NAMALWA (cell line): ENCODE measurements around the gene ZFAND2B.

Experiments used
- DNase-seq: peaks from one replicate; pipeline ENCODE4 v3.0.0-alpha.2; 2015; ENCODE audit warnings: low spot score

ZFAND2B gene, protein sequence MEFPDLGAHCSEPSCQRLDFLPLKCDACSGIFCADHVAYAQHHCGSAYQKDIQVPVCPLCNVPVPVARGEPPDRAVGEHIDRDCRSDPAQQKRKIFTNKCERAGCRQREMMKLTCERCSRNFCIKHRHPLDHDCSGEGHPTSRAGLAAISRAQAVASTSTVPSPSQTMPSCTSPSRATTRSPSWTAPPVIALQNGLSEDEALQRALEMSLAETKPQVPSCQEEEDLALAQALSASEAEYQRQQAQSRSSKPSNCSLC

DNA sequence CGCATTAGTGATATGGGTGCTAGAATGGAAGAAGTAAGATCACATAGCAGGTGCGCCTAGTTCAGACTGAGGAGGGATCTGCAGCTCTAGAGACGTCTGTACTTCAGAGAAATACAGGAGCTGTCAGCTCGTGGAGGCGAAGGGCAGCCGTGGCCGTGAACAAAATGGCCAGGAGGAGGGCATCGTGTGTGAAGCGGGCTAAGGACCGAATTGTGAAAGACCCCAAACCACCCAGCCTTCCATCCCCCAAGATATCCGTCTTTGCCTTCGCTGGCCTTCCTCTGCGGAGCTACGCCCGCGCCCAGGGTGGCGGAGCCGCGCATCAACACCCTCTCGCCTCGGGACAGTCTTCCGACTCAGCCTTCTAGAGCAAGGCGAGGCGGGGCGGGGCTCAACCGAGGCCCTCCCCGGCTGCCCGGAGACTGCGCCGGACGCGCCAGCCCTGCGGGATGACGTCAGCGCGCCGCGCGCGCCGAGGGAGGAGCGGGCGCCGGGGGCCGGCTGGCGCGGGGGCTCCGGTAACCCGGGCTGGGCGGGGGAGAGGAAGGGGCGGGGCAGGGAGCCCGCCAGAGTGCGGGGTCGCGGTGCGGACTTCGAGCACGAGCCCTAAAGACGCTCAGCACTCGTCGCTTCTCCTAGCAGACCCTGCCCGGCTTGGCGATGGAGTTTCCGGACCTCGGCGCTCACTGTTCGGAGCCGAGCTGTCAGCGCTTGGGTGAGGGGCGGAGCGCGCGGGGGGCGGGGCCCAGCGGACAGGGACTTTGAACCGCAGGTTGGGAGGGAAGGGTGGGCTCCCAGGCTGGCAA is at the start of gene ZFAND2B:
TSS of gene ZFAND2B (plus strand) at position 455 of the 806 bp plus-strand sequence. CDS start at position 661, 206 bp downstream.
- DNase-seq: peak; percentile 96

DNA sequence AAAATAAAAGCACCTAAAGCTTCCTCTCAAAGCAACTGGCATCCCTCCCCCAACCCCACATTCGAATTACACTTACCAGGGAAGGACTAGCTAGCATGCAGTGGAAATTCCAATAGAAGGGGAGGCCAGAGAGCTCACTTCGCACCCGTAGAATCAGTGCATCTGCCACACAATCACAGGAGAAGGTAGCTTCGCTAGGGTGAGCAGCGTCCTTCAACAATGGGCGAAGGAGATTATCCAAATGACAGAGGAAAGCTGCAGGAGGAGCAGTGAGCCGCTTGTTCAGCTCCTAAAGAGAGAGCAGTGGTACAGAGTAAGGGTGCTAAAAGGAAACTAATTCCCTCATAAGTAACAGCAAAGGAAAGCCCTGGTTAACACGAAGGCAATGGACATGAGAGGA is 49.2 kb upstream of the ZFAND2B start:
- DNase-seq: no peak

DNA sequence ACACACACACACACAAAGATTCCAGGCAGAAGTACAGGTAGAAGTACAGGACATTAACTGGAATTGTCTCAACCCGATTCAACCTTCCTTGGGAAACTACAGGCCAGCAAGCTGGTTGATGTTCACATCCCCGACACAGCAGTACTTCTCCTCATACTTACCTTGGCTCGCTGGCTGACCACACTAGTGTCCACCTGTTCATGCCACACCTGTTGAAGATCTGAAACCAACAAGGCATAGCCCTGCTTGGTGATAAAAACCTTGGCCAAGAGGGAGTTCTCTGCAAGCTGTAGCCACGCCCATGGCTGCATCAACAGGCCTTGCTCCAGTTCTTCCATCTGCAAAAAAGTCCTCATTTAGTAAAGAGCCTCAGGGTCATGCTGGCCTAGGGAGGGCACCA is 48.6 kb upstream of the ZFAND2B start:
- DNase-seq: no peak

DNA sequence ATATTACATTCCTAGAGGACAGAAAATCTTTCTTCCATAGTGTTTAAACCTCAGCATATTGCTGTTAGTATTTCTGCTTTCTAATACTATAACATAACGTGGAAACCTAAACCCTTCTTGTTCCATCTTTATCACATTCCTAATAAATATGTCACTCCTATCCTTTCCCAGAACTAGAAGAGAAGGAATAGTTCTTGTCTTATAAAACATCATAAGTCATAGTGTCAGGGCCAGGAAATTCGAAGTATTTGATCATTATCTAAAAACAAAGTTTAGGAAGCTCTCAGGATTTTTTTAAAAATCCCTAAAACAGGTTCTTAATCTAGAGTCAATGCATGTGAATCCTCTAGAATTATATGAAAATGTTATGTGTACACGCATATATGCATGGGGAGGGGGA is 48.0 kb upstream of the ZFAND2B start:
- no peak for DNase-seq

DNA sequence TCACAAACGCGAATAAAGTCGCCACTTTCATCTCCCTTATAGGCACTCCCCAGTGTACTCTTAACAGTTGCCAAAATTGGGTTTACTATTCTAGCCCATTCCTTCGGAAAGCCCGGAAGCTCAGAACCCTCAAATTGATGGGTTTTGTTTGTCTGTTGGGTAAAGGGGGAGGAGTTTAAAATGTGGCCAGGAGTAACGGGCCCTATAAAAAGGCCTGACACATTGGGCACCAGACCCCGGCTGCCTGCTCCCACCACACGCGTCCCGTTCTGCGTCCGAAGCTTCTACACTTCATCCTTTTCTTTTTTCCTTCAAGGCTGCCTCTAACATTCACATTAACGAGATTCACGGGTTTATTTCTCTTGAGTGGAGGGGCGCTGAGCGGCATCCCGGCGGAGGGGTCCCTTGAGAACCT is 46.8 kb upstream of the ZFAND2B start:
- DNase-seq: no peak

DNA sequence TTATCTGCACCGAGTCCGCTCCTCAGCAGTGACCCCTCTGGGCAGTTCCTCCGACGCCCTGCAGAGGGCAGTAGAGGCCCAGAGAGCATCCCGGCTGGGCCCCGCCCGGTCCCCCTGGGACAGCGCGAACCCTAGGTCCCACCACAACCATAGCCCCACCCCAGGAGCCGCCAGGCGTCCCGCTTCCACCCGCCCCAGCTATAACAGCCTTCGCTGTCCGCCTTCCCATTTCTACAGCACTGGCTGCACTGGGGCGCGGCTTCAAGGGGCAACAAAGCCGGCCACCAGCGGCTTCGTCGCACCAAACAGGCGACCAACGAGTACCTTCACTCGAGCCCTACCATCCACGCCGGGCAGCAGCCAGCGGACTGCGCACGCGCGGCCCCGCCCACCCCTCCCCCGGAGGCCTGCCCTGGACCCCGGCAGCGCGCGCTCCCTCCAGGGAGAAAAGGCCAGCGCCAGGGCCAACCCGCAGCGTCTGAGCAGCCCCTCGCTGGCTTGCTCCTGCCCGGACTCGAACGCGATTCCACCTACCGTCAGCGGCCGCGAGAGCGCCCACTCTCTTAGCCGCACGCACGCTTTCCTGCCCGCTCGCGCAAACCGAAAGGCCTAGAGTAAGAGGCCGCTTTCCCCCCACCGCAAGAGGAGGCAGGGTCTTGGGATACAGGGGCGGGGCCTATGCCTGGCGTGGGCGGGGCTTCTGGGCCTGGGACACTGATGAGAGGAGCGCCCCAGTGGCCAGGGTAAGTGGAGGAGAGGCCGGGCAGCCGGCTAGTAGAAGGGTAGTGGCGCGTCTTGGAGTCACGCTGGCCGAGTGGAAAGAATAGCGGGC is 46.2 kb upstream of the ZFAND2B start, which contains the start of gene NHEJ1:
TSS of gene NHEJ1 (minus strand) at position 630 of the 832 bp plus-strand sequence. CDS start 2,453 bp downstream, outside the sequence.
- DNase-seq: peak; percentile 94

DNA sequence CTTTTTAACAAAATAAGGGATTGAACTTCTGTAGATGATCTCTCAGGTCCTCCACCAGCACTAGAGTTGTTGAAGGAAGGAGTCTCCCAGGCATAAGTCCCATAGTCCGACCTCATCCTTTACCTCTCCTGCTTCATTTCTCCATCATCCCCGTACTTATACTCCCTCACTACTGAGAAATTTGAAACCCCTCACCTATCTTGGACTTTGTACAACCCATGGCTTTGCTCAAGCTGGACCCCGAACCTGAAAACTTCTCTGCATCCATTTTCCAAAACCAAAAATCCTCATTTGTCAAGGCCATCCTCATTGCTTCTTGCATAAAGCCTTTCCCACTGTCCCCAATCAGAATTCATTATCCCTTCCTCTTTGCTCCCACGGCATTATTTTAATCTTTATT is 45.5 kb upstream of the ZFAND2B start:
- no peak for DNase-seq

DNA sequence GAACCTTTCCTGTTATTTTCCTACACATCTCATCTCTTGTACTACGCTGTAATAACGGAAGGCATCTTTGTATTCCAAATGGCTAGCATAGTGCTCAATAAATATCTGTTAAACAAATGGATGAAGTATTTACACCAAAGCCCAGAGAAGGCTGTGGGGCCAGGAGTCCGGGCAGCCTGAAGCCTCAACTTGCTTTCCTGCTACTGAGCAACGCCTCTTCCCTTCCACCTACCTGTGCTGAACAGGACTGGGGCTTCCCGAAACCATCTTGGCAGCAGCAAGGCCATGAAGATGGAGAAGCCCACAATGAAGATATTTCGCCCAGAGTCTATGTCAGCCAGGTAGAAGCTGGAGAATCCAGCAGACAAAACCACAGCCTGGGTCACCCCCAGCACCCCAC is 43.4 kb upstream of the ZFAND2B start:
- no peak for DNase-seq

DNA sequence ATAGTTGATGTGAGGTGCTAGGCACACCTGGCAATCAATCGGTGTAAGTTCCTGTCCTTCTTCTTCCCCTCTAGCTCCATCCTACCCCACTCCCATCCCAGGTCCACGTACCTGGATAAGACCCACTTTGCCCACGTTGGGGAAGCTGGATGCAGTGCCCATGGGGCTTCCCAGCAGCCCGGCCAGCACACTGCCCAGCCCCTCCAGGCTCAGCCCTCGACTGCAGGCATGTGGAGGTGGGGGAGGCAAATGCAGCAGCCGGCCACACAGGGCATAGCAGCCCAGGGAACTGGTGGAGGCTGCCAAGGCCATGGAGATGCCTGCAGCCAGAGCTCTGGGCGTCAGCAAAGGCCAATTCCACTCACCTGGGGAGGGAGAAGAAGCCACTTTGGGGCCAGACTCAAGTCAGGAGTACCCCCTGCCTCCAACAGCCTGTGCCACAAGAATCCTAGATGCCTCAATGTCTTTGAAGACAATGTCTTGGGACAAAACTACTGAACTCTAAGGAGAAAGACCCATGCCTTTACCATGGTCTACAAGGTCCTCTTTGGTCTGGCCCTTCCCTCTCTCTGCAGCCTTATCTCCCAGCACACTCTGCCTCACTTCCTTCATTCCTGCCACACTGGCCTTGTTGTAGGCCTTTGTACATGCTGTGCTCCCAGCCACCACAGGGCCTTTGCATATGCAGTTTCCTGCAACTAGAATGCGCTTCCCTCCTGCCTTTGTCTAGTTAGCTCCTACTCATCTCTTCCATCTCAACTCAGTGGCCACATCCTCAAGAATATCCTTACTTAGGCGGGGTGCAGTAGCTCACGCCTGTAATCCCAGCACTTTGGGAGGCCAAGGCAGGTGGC is 41.3 kb upstream of the ZFAND2B start:
- no peak for DNase-seq

DNA sequence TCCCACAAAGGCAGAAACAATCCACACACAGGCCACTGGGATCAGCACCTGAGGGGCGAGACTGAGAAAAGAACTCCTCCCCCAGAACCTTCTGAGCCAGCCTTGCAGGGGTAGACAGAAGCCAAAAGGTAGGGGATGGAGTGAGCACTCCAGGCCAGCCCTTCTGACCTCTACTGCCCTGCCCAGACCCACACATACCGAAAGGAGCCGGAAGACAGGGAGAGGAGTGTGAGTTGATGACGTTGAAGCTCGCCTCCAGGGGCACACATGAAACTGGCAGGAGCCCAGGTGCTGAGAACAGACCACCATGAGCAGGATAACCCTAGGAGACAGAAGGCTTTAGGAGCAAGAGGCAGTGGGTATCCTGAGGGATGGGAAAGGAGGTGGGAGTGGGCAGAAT is 38.6 kb upstream of the ZFAND2B start:
- DNase-seq: no peak

DNA sequence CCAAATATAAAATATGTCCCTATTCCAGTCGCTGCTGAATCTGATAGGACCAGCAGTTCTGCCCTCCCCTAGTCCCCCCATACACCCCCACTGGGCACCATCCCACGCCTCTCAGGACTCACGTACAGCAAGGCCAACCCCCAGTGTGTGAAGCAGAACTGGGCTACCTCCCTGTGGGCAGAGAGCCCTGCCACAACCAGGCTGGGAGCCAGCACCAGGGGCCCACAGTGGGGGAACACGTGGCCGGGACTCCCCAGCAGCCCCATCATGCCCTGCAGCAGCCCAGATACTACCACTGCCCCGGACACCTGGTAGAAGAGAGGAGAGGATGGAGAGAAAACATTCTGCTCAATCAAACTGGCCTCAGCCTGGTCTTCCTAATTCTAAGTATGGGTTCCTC is 38.1 kb upstream of the ZFAND2B start:
- no peak for DNase-seq

DNA sequence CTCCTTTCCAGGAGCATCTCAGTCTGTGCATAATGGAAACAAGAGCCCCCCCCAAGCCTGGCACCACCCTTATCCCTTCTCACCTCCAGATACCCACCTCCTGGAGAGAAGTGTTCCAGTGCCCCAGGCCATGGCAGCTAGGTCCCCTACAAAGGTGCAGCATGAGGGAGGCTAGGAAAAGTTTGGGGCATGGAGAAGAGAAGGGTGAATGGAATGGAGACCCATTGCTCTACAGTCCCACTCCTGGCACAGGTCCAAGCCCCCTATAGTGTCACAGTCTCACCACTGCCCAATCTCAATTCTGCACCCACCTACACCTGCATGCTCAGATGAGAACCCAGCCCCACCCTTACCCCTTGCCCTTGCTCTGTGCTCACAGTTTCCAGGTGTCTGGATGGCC is 37.6 kb upstream of the ZFAND2B start:
- DNase-seq: no peak

DNA sequence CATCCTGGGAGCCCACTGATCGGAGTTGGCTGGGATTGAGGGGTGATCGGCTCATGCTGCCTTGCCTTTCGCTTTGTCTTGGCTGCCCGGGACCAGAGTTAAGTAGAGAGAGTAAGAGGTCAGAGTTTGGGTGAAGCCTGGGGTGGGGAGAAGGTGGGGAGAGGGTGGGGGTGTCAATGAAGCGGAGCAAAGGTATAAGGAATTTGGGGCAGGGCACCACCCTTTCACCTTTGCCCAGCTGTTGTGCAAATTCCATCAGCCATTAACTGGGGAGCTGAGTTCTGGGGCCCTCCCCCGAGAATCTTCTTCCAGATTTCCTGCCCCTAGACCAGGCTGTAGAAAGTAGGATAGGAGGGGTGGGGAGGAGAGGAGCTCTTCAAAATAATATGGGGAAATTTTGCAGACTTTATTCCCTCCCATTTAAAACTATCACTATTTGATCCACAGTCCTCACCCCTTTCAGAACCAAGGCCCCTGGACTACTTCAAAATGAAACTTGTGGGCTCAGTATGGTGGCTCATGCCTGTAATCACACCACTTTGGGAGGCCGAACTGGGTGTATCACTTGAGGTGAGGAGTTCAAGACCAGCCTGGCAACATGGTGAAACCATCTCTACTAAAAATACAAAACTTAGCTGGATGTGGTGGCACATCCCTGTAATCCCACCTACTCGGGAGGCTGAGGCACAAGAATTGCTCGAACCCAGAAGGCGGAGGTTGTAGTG is 36.5 kb upstream of the ZFAND2B start, which contains the start of gene SLC23A3:
TSS of gene SLC23A3 (minus strand) at position 100 of the 725 bp plus-strand sequence. CDS start at position 55, 45 bp downstream.
- no peak for DNase-seq

DNA sequence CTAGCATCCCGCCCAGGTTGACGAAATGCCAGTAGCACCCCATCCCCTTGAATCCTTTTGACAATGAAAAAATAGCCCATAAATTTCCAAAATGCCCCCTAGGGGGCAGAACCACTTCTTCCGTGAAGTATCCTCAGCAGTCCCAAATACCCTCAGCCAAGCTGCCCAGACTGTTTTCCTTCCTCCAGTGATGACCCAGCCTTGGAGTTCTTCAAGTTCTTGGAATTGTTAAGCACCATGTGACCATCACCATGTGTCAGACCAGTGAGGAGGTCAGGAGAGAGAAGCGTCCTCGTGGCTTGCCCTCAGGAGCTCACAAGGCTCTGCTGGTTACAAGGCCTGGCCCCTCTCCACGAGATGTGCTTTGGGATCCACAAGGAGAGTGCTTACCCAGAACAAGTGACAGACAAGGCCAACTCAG is 35.3 kb upstream of the ZFAND2B start:
- peak; percentile 67 for DNase-seq

DNA sequence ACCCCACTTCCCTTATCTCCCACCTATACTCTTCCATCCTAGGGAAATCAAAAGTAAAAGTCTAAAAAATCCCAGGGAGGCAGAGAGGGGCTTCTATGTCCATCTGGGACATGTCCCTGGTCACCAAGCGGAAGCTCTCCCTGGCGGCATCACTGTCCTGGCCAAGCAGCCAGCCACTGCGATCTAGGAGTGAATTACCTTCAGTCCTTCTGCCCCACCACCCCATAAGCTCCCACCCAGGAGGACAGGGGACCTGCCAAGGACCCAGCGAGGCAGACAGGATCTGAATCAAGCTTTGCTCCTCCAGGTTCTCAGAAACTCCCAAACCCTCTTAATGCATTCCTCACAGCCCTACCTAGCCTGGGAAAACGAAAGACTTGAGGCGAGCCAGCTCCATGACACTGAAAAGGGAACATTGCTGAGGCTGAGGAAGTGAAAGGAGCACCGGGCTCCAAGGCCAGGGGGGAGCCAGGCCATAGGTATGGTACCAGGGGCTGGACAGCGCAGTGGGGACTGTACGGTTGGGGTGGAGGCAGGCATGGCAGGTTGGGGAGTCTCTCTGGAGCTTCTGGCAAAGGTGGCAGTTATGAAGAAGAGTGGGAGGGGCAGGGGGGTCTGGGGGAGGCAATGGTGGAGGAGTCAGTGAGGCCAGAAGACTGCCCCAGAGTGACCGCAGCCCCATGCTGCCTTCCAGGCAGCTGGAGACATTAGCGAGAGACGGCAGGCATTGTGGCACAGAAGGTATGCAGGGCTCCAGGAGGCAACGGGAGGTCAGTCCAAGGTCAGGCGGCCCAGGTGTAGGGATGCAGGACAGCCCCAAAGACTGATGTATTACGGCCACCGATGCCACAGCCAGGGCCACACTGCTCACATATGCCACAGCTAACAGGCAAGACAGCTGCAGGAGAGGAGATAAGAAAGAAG is 34.1 kb upstream of the ZFAND2B start:
- DNase-seq: no peak

DNA sequence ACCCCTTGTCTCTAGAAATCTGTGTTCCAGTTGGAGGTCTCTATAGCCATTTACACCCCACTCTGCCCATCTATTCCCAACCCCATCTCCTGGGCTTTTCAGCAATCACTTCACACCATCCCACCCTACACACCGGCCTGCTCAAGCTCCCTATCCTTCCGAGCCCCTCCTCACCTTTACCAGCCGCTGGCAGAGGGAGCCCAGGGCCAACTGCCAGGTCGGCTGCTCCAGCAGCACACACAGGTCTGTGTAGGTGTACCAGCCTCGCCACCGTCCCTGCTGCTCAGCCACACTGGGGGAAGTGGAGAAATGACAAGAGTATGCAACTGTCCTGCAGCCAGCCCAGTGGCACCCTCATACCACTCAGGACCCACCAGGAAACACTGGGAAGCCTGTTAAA is 33.4 kb upstream of the ZFAND2B start:
- DNase-seq: no peak

DNA sequence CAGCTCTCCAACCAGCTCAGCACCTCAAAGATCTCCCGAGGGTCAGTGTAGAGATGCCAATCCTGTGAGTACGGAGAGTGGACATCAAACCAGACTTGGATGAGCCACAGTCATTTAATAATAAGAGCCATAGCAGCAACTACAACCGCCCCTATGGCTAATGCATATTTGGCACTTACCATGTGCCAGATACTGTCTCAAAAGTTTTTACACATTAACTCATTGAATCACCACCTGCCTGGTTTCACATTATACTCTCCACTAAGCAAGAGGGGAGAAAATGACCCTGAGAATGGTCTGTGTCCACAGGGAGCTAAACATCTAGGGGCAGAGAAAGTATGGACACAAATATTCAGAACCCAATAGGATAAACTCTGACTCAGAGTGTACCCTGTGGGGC is 32.4 kb upstream of the ZFAND2B start:
- no peak for DNase-seq

DNA sequence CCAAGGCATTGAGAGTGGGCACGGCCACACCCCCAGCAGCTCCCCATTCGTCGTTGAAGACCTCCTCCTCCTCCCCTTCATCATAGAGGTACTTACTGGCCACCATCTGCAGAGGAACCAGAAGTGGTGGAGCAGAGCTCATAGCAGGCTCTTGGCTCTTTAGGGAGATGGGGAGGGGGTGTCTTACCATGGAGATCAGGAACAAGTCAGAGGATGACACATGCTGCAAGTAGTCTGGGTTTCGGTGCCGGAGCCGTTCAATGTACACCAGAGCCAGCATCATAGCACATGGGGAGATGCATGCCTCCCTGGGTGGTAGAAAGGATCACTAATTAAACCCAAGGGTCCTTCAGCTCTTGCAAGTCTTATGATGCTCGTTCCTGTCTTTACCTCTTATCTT is 31.8 kb upstream of the ZFAND2B start:
- no peak for DNase-seq

DNA sequence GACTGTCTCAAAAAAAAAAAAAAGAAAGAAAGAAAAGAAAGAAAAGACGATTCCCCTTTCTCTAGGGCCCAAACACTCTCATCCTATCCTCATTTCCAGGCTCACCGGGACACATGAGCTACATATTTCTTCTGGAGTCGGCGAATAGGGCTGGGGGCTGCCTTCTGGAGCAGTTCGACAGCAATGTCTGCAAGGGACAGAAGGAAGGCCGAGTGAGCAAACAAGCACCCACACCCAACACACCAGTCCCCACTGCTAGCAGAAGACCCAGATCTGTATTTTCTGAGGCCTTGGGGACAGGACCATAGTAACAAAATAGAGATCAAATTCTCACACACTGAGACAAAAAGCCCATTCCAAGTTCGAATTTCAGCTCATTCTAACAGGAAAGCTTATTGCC is 31.1 kb upstream of the ZFAND2B start:
- no peak for DNase-seq
